Adrenal gland (tissue), 5 donors: Measurements from ENCODE around the gene SLC4A7.

Source experiments
- CTCF ChIP-seq, 6 experiments: fragments of 450-650 bp in 4 of 6; fragments of 200-600 bp in 2 of 6; sonication (generic) in 1 of 6; IDR thresholded peaks; 1 replicate in 5 of 6; 2 replicates in 1 of 6; pipeline versions ENCODE4 v1.5.1 to v1.8.0; 2016 to 2021; ENCODE audit warnings: antibody characterized with exemption in 6 of 6, mild to moderate bottlenecking in 2 of 6, moderate library complexity in 1 of 6
- POLR2A ChIP-seq, 2 donors: fragments of 450-650 bp; IDR thresholded peaks; one replicate each; pipeline ENCODE4 v1.6.1; 2017; ENCODE audit warnings: antibody characterized with exemption in 2 of 2, mild to moderate bottlenecking in 2 of 2, moderate library complexity in 1 of 2
- donor health status: DM: no; HTN: no; CAD: no.

GRCh38 chr3:27345045-27345444 lies 139.1 kb downstream of the SLC4A7 start:
- no peak for TF ChIP-seq CTCF (IDR thresholded peaks at IDR 0.05)
- no peak for TF ChIP-seq POLR2A (IDR thresholded peaks at IDR 0.05)
